Upper lobe of left lung (tissue), 6 donors: ENCODE data around the gene HARBI1. TPM values are rescaled to one million over a fixed set of nuclear protein-coding genes. Genes with fewer than 3 reads are reported as not detected.
"Not testable (repeated sequence)": the region's sequence is repeated elsewhere in the genome, so short reads cannot be mapped to it uniquely, and the experiment has no call there.

Source experiments
- ATAC-seq, 2 donors: fragments of 200-7000 bp; cut with Tn5 transposase; one replicate each; pipeline ENCODE4 v1.9.1; 2022; ENCODE audit warnings: mild to moderate bottlenecking in 2 of 2, moderate library complexity in 2 of 2; ENCODE audit not compliant: low FRiP score in 2 of 2
- DNase-seq, 2 donors: peaks; one replicate each; pipeline ENCODE4 v3.0.0-alpha.2; 2019 to 2020
- H3K27ac ChIP-seq, 4 donors: fragments of 200-600 bp; sonication (generic); one replicate each; pipeline ENCODE4 v1.5.1; 2016 to 2019
- H3K27me3 ChIP-seq, 4 donors: fragments of 200-600 bp; sonication (generic); one replicate each; pipeline ENCODE4 v1.5.1; 2017 to 2019
- H3K36me3 ChIP-seq, 4 donors: fragments of 200-600 bp; sonication (generic); one replicate each; pipeline ENCODE4 v1.5.1; 2016 to 2019
- H3K4me1 ChIP-seq, 4 donors: fragments of 200-600 bp; sonication (generic); one replicate each; pipeline ENCODE4 v1.5.1; 2018 to 2019
- H3K4me3 ChIP-seq, 4 donors: fragments of 200-600 bp; sonication (generic); one replicate each; pipeline ENCODE4 v1.5.1; 2017 to 2019; ENCODE audit warnings: mild to moderate bottlenecking in 2 of 4, moderate library complexity in 1 of 4
- H3K9me3 ChIP-seq, 4 donors: fragments of 200-600 bp; sonication (generic); one replicate each; pipeline ENCODE4 v1.5.1; 2018 to 2019
- EP300 ChIP-seq, 4 donors: sonication (generic); formaldehyde crosslinking; IDR thresholded peaks; one replicate each; pipeline ENCODE4 v1.5.1; 2017; ENCODE audit warnings: antibody characterized with exemption in 4 of 4, control low read depth in 2 of 4
- POLR2A ChIP-seq, 4 donors: fragments of 450-650 bp; IDR thresholded peaks; one replicate each; pipeline ENCODE4 v1.5.1; 2016 to 2017; ENCODE audit warnings: antibody characterized with exemption in 4 of 4, mild to moderate bottlenecking in 2 of 4
- POLR2AphosphoS5 ChIP-seq, 2 donors: sonication (generic); formaldehyde crosslinking; IDR thresholded peaks; one replicate each; pipeline ENCODE4 v1.5.1; 2017; ENCODE audit warnings: antibody characterized with exemption in 2 of 2
- WGBS, 2 donors: methylation state at CpG; one replicate each; pipeline ENCODE4 v1.1.5; 2017 to 2018; 5-methylcytosine and 5-hydroxymethylcytosine counted together
- total RNA-seq, 6 donors: library from RNA; depleted of rRNA in 4 of 6; stranded (reverse); fragments of >200 nt in 4 of 6; gene quantifications; one replicate each; pipeline versions ENCODE4 v1.1.0 to v1.2.1, GENCODE V29; 2016 to 2021
- TF ChIP-seq, protein P1 (sequence below), 6 experiments: fragments of 450-650 bp in 4 of 6; fragments of 200-600 bp in 2 of 6; sonication (generic) in 2 of 6; IDR thresholded peaks; one replicate each; pipeline ENCODE4 v1.5.1; 2016 to 2019; ENCODE audit warnings: antibody characterized with exemption in 6 of 6
- donor health status: DM: no; HTN: no; CAD: no; lungs with moderate emphysema.
- donor health status: DM: no; HTN: yes; CAD: no; lungs with severe emphysema.

HARBI1 gene
- total RNA-seq, 6 donors from 2014 or later = 1.8 to 5.5 (median 3.3) TPM

GRCh38 chr11:46593550-46594373 is 23.3 kb downstream of the HARBI1 start, which contains the start of gene AMBRA1:
Gene AMBRA1 (minus strand): TSS chr11:46594023. CDS start chr11:46548380, 45,643 bp downstream.
- peak within 1 kb of the TSS; percentile 81 to 95 (median 85) for H3K4me3 ChIP-seq
- H3K4me1 ChIP-seq = peaks cover 24 to 50% (median 37%) of the 10 kb centered on the region in 4 donors
- no peaks in the 10 kb centered on the region for H3K36me3 ChIP-seq
- H3K27me3 ChIP-seq = no peaks in the 10 kb centered on the region
- H3K9me3 ChIP-seq = no peaks in the 10 kb centered on the region
- TF ChIP-seq POLR2AphosphoS5 (IDR thresholded peaks at IDR 0.05) = peak; percentile 22 to 78
- peak in 3 of 4 donors; percentile 46 to 69 (median 54) for TF ChIP-seq POLR2A (IDR thresholded peaks at IDR 0.05)
- TF ChIP-seq, protein P1, sequence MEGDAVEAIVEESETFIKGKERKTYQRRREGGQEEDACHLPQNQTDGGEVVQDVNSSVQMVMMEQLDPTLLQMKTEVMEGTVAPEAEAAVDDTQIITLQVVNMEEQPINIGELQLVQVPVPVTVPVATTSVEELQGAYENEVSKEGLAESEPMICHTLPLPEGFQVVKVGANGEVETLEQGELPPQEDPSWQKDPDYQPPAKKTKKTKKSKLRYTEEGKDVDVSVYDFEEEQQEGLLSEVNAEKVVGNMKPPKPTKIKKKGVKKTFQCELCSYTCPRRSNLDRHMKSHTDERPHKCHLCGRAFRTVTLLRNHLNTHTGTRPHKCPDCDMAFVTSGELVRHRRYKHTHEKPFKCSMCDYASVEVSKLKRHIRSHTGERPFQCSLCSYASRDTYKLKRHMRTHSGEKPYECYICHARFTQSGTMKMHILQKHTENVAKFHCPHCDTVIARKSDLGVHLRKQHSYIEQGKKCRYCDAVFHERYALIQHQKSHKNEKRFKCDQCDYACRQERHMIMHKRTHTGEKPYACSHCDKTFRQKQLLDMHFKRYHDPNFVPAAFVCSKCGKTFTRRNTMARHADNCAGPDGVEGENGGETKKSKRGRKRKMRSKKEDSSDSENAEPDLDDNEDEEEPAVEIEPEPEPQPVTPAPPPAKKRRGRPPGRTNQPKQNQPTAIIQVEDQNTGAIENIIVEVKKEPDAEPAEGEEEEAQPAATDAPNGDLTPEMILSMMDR (IDR thresholded peaks at IDR 0.05) = no peak
- TF ChIP-seq EP300 (IDR thresholded peaks at IDR 0.05) = peak in 1 of 4 donors; percentile 30
- WGBS, 2 donors = 1 to 2% methylated on average over 38 to 50 of the region's 54 CpGs
- ATAC-seq (peak; percentile 95 to 98), DNase-seq (peak; percentile 91 to 92)
- H3K27ac ChIP-seq = peak within 1 kb of the TSS; percentile 81 to 92 (median 89)

DNA sequence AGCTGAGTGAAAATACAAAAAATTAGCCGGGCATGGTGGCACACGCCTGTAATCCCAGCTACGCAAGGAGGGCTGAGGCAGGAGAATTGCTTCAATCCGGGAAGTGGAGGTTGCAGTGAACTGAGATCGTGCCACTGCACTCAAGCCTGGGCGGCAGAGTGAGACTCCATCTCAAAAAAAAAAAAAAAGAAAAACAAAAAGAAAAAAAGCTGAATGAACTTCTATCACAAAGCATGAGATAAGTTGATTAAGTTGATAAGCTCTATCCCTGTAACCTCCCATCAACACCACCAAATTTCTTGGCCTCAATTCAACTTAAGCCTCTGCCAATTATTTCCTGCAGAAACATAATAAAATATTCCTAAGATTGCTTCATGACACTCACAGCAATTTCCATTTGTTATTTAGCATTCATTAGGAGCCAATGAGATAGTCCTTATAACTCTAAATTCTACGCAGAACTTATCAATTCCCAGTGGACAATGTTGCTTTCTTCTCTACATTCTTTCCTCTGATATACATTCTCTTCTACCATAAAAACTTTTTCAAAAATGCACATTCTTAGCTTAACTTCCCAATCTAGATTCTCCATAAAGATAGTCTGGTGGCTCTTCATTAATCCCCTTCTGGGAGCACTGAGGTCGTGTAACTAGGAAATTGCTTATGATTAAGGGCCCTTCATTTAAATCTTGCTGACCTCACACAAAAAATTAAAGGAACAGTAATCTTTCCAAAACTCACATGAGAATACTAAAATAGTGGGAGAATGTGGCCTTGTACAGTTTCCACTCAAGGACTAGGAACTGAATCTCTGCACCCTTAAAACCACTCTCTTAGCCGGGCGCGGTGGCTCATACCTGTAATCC is 26.1 kb downstream of the HARBI1 start:
- no peaks in the 10 kb centered on the region for H3K9me3 ChIP-seq
- ATAC-seq = no peak

DNA sequence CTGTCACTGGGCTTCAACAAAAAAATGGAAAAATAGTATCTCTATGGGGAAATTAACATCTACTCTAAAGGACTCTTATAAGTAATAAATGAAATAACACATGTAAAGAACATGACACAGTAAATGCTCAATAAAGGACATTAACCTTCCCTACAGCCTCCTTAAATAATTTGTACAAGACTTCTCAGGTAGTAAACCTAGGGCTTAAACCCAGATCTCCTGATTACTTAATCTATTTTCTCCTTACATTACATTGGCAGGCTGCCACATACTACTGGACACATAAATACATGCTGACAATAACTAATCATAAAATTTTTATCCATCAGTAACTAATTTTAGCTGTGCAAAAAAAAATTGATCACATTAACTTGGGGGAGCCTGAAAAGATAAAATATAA is 28.1 kb downstream of the HARBI1 start:
- no peaks in the 10 kb centered on the region for H3K27me3 ChIP-seq
- H3K4me3 ChIP-seq = no peak overlapping the region
- H3K27ac ChIP-seq = no peak overlapping the region
- peaks cover 24 to 49% (median 37%) of the 10 kb centered on the region in 4 donors for H3K4me1 ChIP-seq
- no peak for ATAC-seq
- TF ChIP-seq EP300 (IDR thresholded peaks at IDR 0.05) (no peak), POLR2AphosphoS5 (IDR thresholded peaks at IDR 0.05) (no peak), POLR2A (IDR thresholded peaks at IDR 0.05) (no peak)
- TF ChIP-seq, protein P1 (IDR thresholded peaks at IDR 0.05) = no peak
- no peaks in the 10 kb centered on the region for H3K9me3 ChIP-seq
- DNase-seq = no peak
- H3K36me3 ChIP-seq = no peaks in the 10 kb centered on the region

More for the DNA sequence above, 26.1 kb downstream of the HARBI1 start:
- peak overlapping the region in 1 of 4 donors; percentile 62 for H3K27ac ChIP-seq
- TF ChIP-seq, protein P1 (IDR thresholded peaks at IDR 0.05) = no peak
- TF ChIP-seq EP300 (IDR thresholded peaks at IDR 0.05) = no peak
- no peak for TF ChIP-seq POLR2AphosphoS5 (IDR thresholded peaks at IDR 0.05)
- TF ChIP-seq POLR2A (IDR thresholded peaks at IDR 0.05) = no peak
- H3K27me3 ChIP-seq = no peaks in the 10 kb centered on the region
- no peaks in the 10 kb centered on the region for H3K36me3 ChIP-seq
- H3K4me3 ChIP-seq = peak overlapping the region in 2 of 4 donors; percentile 9 to 21
- DNase-seq = no peak
- H3K4me1 ChIP-seq = peaks cover 24 to 50% (median 40%) of the 10 kb centered on the region in 4 donors
- WGBS, 2 donors = 51 to 56% methylated on average over 11 of the region's 11 CpGs

GRCh38 chr11:46588131-46588530 is 28.9 kb downstream of the HARBI1 start:
- Histone ChIP-seq H3K36me3 (no peaks in the 10 kb centered on the region), H3K27ac (no peak overlapping the region), H3K4me3 (no peak overlapping the region), H3K4me1 (peaks cover 22 to 46% (median 37%) of the 10 kb centered on the region in 4 donors), H3K27me3 (no peaks in the 10 kb centered on the region), H3K9me3 (no peaks in the 10 kb centered on the region)
- DNase-seq (no peak), ATAC-seq (no peak)
- TF ChIP-seq POLR2A (IDR thresholded peaks at IDR 0.05) = no peak
- TF ChIP-seq POLR2AphosphoS5 (IDR thresholded peaks at IDR 0.05) = no peak
- TF ChIP-seq, protein P1 (IDR thresholded peaks at IDR 0.05) = no peak
- no peak for TF ChIP-seq EP300 (IDR thresholded peaks at IDR 0.05)
- WGBS, 2 donors = 86 to 87% methylated on average over 5 of the region's 5 CpGs

- not testable (repeated sequence) for H3K9me3 ChIP-seq, DNase-seq, H3K4me3 ChIP-seq
Measured at GRCh38 chr11:46583513-46583912, 33.5 kb downstream of the HARBI1 start.

More at GRCh38 chr11:46583513-46583912, 33.5 kb downstream of the HARBI1 start:
- not testable (repeated sequence) for H3K27me3 ChIP-seq, ATAC-seq, H3K27ac ChIP-seq, H3K36me3 ChIP-seq
- WGBS, 2 donors = 100% methylated on average over 1 of the region's 1 CpG; no CpG with 5 or more reads in 1 of the 2 donors
- peaks cover 0 to 13% (median 3%) of the 10 kb centered on the region in 4 donors for H3K4me1 ChIP-seq
